Measurements from ENCODE around the gene SCNN1A.

SCNN1A gene

DNA sequence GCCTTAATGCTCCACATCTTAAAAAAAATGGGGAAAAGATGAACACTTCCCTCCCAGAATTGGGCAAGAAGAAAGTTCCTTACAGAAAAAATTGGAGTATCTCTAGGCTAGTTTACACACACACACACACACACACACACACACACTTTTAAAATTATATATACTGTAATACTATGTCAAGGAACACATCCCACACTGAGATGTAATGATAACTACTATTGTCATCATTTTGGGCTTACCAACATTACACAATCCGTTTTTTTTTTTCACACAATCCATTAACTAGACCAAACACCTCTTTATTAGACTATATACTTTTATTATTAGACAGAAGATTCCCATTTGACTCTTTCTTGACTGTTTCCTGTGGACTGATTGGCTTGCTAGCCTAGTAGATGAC lies 11.1 kb upstream of the SCNN1A start:
- H3K9me2 ChIP-seq (replicated peaks; ENCODE audit: insufficient read depth, low read length): no peaks in the 10 kb centered on the region
- H3K4me3 ChIP-seq (ENCODE audit: low read length): no peak overlapping the region
- no peaks in the 10 kb centered on the region for H3F3A ChIP-seq (ENCODE audit: insufficient read depth, low read length)
- no peaks in the 10 kb centered on the region for H3K9me3 ChIP-seq (replicated peaks; ENCODE audit: insufficient read depth, low read length)
- H3K27me3 ChIP-seq (replicated peaks; ENCODE audit: insufficient read depth, low read length): peaks cover 9% of the 10 kb centered on the region
- no peak for TF ChIP-seq EZH2 (optimal IDR thresholded peaks at IDR 0.05; ENCODE audit: low read depth, low read length)
- no peaks in the 10 kb centered on the region for H3K36me3 ChIP-seq (replicated peaks; ENCODE audit: insufficient read depth, low read length)
- no peak for DNase-seq
- no peak overlapping the region for H3K27ac ChIP-seq (ENCODE audit: low read length)
- H2AFZ ChIP-seq (ENCODE audit: low read length): no peak overlapping the region
- H3K4me1 ChIP-seq (ENCODE audit: low read length): no peaks in the 10 kb centered on the region
- H3K79me2 ChIP-seq (ENCODE audit: low read length): no peaks in the 10 kb centered on the region
- no peaks in the 10 kb centered on the region for H4K20me1 ChIP-seq (ENCODE audit: insufficient read depth, low read length)
- H3K9ac ChIP-seq (ENCODE audit: low read length): no peak overlapping the region
- no peak overlapping the region for H3K4me2 ChIP-seq (ENCODE audit: low read depth, low read length)

DNA sequence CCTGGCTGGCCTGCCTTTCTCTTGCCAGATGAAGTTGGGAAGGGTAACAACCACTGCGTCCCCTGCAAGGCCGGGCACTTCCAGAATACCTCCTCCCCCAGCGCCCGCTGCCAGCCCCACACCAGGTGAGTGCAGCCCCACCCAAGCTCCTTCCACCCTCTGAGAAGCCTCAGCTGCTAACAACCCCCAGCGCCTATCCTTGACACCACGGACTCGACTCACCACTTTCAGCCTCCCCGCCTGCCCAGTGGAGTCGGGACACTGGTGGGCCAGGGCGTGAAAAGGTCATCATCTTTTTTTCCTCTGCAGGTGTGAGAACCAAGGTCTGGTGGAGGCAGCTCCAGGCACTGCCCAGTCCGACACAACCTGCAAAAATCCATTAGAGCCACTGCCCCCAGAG lies 10.7 kb upstream of the SCNN1A start:
- no peak overlapping the region for H3K9ac ChIP-seq (ENCODE audit: low read length)

DNA sequence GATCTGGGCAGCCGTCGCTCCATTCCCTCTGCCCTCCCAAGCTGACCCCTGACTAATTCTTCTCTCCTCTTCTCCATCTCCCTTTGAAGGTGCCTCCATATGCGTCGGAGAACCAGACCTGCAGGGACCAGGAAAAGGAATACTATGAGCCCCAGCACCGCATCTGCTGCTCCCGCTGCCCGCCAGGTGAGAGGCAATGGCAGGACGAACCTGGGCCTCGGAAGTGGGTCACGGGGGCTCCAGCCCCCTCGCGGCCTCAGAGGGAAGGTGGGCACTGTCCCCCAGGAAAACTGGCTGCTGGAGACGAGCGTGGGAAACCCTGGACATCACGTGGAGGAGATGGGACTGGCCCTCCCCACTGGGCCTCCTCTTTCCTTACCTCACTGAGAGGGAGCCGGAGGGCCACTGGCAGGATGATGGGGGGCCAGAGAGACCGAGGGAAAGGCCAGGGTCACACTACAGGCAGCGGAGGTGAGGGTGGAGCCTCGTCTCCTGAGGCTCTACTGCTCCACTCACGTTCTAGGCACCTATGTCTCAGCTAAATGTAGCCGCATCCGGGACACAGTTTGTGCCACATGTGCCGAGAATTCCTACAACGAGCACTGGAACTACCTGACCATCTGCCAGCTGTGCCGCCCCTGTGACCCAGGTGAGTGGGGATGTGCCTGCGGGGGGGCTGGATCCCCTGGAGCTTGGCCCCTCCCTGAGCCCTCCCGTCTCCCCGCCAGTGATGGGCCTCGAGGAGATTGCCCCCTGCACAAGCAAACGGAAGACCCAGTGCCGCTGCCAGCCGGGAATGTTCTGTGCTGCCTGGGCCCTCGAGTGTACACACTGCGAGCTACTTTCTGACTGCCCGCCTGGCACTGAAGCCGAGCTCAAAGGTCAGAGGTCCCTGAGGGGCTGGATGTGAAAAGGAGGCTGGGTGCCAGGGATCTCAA lies 9.4 kb upstream of the SCNN1A start:
- no peaks in the 10 kb centered on the region for H3K9me2 ChIP-seq (replicated peaks; ENCODE audit: insufficient read depth, low read length)

More for the DNA sequence above, 10.7 kb upstream of the SCNN1A start:
- Histone ChIP-seq H3K9me2 (replicated peaks; ENCODE audit: insufficient read depth, low read length) (no peaks in the 10 kb centered on the region), H3K27me3 (replicated peaks; ENCODE audit: insufficient read depth, low read length) (peaks cover 9% of the 10 kb centered on the region), H4K20me1 (ENCODE audit: insufficient read depth, low read length) (no peaks in the 10 kb centered on the region), H3F3A (ENCODE audit: insufficient read depth, low read length) (no peaks in the 10 kb centered on the region), H3K27ac (ENCODE audit: low read length) (no peak overlapping the region), H3K9me3 (replicated peaks; ENCODE audit: insufficient read depth, low read length) (no peaks in the 10 kb centered on the region), H3K79me2 (ENCODE audit: low read length) (no peaks in the 10 kb centered on the region), H3K4me1 (ENCODE audit: low read length) (no peaks in the 10 kb centered on the region), H3K4me3 (ENCODE audit: low read length) (no peak overlapping the region), H3K4me2 (ENCODE audit: low read depth, low read length) (no peak overlapping the region), H3K36me3 (replicated peaks; ENCODE audit: insufficient read depth, low read length) (no peaks in the 10 kb centered on the region), H2AFZ (ENCODE audit: low read length) (no peak overlapping the region)
- no peak for DNase-seq
- no peak for TF ChIP-seq CTCF (IDR thresholded peaks at IDR 0.05; ENCODE audit: low read length)
- no peak for TF ChIP-seq EZH2 (optimal IDR thresholded peaks at IDR 0.05; ENCODE audit: low read depth, low read length)
- no peak for TF ChIP-seq EZH2phosphoT487 (IDR thresholded peaks at IDR 0.05; ENCODE audit: low read length)

More for the DNA sequence above, 9.4 kb upstream of the SCNN1A start:
- peak overlapping the region; percentile 34; the same call in 1 of the 2 replicates for H3K4me2 ChIP-seq (ENCODE audit: low read depth, low read length)
- TF ChIP-seq CTCF (IDR thresholded peaks at IDR 0.05; ENCODE audit: low read length) (no peak), EZH2phosphoT487 (IDR thresholded peaks at IDR 0.05; ENCODE audit: low read length) (no peak), EZH2 (optimal IDR thresholded peaks at IDR 0.05; ENCODE audit: low read depth, low read length) (no peak)
- H3K36me3 ChIP-seq (replicated peaks; ENCODE audit: insufficient read depth, low read length): no peaks in the 10 kb centered on the region
- H3K27me3 ChIP-seq (replicated peaks; ENCODE audit: insufficient read depth, low read length): peaks cover 9% of the 10 kb centered on the region
- no peaks in the 10 kb centered on the region for H4K20me1 ChIP-seq (ENCODE audit: insufficient read depth, low read length)
- 0 out of 2 replicates have a peak overlapping the region, but pooled peaks have one; percentile 15 for H2AFZ ChIP-seq (ENCODE audit: low read length)
- no peaks in the 10 kb centered on the region for H3F3A ChIP-seq (ENCODE audit: insufficient read depth, low read length)
- H3K9ac ChIP-seq (ENCODE audit: low read length): no peak overlapping the region
- H3K79me2 ChIP-seq (ENCODE audit: low read length): no peaks in the 10 kb centered on the region
- no peak overlapping the region for H3K4me3 ChIP-seq (ENCODE audit: low read length)
- H3K4me1 ChIP-seq (ENCODE audit: low read length): no peaks in the 10 kb centered on the region
- H3K9me3 ChIP-seq (replicated peaks; ENCODE audit: insufficient read depth, low read length): no peaks in the 10 kb centered on the region
- DNase-seq: no peak
- no peak overlapping the region for H3K27ac ChIP-seq (ENCODE audit: low read length)

Data from MM.1S (cell line).